ENCODE data around the gene JPT1.
"Not testable (repeated sequence)": the region's sequence is repeated elsewhere in the genome, so short reads cannot be mapped to it uniquely, and the experiment has no call there.

Gene JPT1

DNA sequence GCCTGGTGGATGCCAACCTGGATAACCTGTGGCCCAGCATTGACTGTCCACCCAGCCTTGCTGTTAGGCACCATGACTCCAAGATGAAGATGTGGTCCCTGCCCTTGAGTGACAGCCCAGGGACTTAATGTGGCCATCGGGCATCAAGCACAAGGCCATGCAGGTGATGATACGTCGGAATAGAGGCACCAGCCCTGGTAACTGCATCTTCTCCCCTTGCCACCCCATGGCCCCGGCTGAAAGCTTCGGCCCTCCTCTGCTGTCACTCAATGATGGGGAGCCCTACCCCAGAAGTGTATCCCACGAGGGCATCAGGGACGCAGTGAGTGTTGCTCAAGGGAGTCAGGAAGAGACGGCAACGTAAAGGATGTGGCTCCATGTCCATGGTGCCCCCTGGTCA lies 24.7 kb downstream of the JPT1 start:
- no peak for DNase-seq

DNA sequence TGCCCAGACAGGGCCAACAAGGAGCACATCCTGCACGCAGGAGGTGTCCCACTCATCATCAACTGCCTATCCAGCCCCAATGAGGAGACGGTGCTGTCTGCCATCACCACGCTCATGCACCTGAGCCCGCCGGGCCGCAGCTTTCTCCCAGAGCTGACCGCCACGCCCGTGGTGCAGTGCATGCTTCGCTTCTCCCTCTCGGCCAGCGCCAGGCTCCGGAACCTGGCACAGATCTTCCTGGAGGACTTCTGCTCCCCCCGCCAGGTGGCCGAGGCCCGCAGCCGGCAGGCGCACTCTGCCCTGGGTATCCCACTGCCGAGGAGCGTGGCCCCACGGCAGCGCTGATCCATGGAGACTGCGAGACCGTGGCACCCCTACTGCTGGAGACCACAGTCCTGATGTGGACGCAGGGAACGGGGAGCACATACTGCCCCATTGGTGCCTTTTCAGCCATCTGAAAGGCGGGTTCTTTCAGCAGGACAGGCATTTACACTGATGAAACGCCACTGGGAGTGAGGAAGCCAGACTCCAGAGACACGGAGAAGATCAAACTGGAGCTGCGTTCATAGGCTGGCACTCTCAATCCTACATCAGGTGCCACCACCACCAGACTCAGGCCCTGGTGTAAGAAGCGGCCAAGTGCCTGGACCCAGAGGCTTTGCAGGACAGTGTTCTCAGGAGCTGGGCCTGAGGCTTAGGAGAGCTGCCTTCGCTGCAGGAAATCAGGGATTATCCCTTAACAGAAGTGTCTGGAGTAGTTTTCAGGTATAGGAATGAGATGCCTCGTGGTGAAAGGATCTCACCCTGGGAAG lies 25.4 kb downstream of the JPT1 start:
- no peak for DNase-seq

DNA sequence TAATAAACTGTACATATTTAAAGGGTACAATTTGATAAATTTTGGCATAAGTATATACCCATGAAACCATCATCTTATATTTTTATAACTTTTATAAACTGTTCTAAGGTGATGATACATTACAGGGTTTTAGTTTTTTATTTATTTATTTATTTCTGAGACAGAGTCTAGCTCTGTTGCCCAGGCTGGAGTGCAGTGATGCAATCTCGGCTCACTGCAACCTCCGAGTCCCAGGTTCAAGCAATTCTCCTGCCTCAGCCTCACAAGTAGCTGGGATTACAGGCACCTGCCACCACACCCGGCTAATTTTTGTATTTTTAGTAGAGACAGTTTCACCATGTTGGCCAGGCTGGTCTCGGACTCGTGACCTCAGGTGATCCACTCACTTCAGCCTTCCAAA lies 26.4 kb downstream of the JPT1 start:
- not testable (repeated sequence) for DNase-seq

DNA sequence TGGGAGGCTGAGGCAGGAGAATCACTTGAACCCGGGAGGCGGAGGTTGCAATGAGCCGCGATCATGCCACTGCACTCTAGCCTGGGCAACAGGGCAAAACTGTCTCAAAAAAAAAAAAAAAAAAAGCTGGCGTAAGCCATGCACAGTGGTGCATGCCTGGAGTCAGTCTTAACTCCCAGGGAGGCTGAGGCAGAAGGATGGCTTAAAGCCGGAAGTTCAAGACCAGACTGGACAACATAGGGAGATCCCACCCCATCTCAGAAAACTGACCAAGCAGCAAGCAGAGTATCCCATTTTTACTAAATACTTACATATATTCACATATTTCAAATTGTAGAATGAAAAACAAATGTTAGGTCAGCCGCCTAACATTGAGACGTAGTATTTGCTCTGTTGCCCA lies 27.4 kb downstream of the JPT1 start:
- no peak for DNase-seq

DNA sequence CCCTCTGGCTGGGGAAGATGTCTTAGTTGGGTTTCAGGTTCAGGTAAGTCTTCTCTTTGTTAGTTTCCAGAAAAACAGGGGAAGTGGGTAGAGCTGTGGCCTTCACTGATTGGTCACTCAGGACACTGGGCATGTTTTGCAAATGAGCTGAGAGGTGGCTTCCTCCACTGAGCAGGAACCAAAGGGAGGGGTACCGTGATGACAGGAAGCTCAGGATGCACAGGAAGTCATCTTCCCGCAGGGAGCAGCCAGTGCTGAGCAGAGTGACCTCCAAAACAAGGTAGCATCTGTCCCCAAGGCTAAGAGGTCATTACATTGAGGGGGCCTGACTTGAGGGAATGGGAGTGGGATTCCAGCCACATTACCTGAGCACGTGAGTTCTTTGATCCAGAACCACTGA lies 28.3 kb downstream of the JPT1 start:
- DNase-seq, result no peak

DNA sequence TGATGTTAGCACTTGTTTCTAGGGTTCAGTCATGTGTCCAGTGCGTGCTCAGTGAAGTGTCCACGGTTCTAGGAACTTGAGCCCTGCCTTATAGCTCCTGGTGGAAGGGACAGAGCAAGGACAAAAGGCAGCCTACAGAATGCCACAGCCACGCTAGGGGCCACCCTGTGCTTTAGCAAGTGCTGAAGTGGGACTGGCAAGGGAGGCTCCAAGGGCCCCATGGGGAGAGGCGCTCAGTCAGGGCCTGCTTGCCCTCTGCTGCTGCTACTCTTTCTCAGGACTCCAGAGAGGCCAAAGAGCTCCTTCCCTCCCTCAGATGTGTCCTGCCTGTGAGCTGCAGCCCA lies 29.5 kb downstream of the JPT1 start:
- DNase-seq, result no peak

DNA sequence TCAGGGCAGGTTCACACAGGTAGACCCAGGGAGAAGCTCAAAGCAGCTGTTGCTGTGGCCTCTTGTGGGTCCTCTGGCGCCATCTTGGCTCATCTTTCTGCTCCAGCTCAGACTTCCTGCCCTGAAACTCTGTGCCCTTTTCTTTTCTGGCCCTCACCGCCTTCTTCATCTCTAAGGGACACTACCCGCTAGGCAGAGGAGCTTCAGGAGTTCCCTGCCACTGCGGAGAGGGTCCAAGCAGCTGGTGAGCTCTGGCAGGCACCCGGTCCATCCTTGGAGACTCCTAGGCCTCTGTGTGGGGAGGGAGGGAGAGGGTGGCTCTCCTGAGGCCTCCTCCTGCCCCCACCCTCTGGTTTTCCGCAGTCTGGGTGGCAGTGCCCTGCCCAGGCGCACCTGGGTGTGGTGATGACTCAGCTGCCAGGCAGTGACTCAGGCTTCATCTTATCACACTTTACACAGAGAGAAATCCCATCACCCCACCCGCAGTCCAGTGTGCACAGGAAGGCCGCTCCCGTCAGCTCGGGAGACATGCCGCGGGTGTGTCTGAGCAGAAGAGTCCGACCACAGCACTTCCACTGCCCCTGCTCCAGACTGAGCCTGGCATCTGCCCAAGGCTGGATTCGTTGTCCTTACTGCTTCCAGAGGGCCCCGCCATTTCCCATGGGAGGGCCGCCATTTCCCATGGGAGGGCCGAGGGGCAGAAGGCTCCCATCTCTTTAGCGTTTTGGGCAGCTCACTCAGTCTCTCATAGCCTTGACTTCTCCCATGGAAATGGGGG lies 30.1 kb downstream of the JPT1 start:
- DNase-seq, result no peak

DNA sequence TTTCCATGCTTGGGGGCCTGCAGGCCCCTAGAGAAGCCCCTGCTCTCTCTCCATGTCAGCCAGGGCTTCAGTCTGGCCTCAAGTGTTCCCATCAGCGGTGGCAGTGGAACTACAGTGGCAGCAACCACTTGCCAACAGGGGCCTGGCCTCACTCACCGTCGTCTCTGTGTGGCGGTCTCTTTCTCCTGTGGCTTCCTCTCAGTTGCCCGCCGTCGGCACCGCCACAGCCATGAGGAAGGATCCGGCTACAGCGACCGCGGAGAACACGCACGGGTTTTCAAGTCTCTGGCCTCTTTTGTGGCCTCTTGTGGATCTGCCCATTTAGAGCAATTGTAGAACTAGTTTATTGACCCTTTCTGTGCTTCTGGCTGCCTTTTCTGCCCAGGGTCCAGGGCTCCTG lies 36.0 kb downstream of the JPT1 start:
- DNase-seq, result no peak

DNA sequence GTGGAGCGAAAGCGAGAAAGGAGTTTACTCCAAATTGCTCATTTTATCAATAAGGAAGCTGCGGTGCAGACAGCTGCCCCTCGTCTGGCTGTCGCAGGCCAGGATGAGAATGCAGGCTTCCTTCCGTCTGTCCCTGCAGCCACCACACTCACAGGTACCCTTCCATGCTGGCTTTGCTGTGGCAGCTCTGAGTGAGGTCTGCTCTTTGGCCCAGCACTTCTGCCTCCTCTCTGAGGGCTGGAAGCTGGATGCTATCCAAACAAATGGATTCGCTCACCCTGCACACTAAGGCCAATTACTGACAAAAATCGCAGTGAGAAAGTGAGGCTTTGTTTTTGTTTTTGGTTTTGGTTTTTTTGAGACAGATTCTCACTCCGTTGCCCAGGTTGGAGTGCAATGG lies 37.6 kb downstream of the JPT1 start:
- no peak for DNase-seq

DNA sequence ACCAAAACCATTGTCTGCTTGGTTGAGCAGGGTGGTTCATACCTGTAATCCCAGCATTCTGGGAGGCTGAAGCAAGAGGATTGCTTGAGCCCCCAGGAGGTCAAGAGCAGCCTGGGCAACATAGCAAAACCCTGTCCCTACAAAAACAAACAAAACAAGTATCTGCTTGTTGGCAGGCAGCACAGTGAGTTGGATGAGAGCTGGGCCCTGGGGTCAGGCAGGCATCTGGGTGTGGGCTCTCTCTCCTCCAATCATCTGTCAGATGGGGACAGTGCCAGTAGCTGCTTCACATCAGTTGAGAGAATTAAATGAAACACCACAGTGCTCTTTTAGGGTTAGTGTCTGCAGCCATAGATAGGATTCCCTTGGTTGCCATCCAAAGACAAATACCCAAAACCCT lies 38.8 kb downstream of the JPT1 start:
- DNase-seq, result no peak

DNA sequence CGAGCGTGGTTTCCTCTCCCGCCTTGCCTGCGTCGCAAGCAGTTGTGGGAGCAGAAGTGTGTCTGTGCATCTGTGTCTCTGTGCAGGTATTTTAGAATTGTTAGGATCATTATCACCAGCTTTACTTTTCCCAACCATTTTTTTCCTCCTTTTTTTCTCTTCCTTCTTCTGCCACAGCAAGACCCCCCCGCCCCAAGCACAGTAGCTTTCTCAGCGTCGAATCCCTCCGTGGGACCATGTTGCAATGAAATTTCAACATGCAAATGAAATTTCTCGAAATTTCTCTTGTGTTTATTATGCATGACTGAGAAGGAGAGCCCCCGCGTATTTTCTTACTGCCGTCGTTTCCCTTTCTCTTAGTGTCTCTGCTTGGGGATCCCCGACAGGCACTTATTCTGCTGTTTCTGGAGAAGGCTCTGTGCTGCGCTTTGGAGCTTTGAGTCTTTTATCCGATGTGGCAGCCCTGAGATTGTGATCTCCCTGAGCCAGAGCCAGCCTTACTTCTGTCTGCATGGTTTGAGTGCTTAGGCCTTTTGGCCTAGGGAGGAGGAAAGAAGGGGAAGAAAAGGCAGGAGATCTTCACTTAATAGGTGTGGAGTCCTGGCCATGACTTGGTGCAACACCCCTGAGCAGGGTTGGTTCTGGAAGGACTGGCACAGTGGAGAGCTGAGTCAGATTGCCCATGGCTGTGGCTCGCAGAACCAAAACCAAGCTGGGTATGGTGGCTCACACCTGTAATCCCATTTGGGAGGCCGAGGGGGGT lies 39.6 kb downstream of the JPT1 start:
- DNase-seq, result no peak

DNA sequence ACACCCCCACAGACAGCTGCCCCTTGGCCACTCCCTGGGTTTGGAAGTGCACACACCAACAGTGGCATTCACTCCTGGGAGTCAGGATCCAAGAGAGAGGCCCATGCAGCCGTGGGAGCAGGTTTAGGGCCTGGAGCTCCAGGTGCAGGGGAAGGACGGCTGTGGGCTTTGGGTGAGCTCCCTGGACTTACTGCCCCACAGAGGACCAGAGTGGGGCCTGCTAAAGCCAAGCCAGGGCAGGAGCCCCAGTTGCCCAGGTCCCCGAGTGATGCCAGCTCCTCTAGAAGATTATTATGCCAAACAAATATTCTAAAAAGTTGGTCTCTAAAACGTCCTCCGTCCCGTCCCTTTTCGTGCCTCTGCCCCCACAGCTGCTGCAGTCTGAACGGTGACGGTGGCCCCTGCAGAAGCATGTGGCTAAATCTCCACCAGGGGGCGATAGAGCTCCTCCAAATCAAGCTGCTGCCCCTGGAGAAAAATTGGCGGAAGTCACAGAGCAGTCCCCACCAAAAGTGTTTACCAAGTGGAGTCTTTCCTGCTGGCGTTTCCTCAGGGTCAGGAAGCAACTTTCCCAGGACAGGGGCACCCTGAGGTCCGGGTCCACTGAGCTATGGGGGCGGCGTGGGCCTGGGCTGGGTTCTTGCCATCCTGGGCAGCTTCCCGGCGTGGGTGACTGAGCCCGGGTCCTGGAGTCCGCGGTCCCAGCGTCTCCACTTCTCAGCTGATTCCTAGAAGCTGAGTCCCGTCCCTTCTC lies 40.3 kb downstream of the JPT1 start:
- peak; percentile 79 for DNase-seq

DNA sequence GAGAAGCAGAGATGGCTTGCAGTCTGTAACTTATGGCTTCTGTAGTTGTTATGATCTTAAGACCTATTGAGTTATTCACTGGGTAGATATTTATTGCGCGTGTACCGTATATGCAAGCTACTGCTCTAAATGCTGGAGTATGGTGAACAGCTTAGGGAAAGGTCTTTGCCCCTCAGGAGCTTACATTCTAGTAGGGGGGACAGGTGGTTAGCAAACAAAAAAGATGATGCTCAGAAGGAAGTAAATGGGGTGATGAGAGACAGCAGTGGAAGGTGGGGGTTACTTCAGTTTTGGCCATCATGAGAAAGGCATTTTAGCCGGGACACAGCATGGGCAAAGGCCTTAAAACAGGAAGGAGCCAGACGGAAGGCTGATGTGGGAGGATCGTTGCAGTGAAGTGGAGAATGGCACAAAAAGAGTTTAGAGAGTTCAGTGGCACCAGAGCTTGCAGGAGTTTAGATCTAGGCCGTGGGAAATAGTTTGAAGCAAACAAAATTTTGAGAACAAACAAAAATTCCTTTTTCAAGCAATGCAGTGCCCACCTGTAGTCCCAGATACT lies 42.5 kb downstream of the JPT1 start:
- DNase-seq, result no peak

DNA sequence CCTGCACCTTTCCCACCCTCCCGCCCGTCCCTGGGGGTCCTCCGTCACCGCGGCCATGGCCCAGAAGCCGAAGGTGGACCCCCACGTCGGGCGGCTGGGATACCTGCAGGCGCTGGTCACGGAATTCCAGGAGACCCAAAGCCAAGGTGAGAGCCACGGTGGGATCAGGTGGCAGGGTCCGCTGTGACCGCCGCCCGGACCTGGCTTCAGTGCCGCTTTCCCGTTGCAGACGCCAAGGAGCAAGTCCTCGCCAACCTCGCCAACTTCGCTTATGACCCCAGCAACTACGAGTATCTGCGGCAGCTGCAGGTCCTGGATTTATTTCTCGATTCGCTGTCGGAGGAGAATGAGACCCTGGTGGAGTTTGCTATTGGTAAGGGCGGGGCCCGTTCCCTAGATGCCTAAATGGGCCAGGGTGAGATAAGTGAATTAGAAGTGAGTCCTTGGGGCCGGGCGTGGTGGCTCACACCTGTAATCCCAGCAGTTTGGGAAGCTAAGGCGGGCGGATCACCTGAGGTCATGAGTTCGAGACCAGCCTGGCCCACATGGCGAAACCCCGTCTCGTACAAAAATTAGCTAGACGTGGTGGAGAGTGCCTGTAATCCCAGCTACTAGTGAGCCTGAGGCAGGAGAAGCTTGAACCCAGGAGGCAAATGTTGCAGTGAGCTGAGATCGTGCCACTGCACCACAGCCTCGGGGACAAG lies 43.9 kb downstream of the JPT1 start:
- DNase-seq, result no peak

DNA sequence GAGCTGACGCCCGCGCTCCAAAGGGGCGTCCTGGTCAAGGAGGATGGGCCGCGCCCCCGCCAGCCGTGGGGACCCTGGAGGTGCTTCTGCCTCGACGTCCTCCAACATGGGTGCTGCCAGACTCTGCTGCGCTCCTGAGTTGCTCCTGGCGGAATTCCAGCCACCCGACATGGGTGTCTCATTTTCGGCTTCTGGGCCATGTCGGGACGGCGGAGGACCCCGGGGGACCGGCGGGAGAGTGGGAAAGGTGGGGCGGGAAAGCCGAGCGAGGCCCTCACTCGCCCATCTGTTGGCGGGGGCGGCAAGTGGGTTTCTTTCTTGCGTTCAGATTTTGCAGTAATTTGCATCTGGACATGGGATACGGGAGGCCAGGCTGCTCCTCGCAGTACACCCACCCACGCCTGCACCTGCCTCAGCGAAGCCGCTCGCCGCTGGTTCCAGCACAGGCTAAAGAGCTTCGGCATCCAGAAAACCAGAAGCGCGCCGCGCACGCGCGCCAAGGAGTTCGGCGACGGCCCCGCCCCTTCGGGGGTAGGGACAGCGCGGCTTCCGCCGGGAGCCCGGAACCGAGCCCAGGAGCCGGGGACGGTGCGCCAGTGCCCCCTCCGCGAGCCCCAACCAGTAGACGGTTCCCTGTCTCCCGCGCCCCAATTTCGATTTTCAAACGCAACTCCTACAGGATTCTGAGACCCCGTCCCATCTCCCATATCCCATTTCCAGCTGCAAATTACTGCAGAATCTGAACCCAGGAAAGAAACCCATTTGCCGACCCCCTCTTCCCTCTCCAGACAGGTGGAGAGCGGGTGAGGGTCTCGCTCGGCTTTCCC lies 44.7 kb downstream of the JPT1 start, which contains the start of gene ARMC7:
TSS of gene ARMC7 (plus strand) at position 563 of the 827 bp plus-strand sequence. CDS start 320 bp downstream, outside the sequence.
- DNase-seq, result peak; percentile 79

DNA sequence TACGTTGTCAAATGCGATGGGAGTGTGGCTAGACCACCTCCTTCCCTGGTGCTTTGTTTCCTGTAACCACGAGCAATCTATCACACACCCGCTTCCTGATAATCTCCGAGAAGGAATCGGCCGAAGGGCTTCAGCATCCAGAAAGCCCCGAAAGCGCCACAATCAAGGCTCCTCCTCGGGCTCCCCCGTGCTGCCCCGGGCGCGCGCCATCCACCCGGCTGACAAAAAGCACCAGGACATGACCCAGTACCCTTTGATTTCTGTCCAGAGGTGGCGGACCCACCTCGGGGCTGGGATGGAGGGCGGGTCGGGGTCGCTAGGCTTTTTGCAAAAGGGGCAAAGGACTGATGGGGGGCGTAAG lies 45.3 kb downstream of the JPT1 start:
- no peak for DNase-seq

DNA sequence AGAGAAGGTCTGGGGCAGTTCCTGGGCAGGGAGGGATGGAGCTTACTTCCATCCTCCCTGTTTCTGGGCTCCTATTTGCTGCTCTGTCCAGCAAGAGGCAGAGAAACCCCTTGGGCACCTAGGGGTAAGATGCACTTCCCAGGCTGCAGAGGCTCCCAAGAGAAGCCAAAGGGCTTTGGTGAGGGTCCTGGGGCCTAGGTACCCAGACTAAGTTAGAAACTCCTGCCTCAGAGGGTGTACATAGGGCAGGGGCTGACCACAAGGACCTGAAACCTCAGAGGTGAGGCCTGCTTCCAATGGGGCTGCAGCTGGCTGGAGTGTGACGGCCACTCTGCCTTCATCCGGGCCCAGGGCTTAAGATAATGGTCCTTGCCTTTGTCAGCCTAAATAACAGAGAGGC lies 46.1 kb downstream of the JPT1 start:
- DNase-seq, result no peak

DNA sequence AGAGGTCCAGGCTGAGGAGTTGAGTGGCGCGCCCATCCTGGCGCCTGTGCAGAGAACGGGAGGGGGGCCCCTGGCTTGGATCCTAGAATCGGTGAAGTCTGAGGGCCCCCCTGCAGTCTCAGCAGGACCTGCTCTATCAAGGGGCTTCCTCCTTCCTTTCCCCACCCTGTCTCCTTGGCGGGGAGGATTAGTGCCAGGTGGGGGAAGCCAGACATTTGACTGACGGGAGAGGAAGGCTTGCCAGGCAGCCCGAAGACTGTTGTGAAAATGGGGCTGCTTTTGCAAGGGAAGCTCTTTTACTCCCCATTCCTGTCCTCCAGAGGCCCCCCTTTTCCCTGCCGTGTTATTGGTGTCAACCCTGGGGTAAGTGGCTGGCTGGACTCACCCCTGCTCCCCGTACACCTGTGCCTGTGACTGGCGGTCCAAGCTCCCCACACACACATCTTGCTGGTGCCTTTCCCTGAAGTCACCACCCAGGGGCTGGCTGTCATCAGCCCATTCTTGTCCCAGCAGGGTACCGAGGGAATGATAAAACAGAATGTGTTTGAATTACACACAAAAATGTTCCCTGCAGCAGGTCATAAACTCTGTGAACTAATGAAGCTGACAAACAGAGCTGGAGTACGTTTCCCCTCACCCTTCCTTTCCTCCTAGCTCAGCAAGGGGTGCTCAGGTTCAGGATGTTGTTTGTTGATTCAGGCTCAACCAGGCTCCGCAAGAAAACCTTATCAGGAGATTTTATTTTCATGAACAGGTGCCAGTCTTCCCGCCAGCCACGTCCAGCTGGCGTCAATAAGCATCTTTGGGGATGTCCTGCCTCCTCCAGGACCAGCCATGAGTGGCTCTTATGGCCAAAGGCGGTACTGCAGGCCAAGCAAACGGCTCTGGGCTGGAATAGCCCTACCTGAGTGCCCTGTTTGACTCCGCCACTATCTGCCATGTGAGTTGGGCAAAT lies 48.9 kb downstream of the JPT1 start:
- peak; percentile 26 for DNase-seq

DNA sequence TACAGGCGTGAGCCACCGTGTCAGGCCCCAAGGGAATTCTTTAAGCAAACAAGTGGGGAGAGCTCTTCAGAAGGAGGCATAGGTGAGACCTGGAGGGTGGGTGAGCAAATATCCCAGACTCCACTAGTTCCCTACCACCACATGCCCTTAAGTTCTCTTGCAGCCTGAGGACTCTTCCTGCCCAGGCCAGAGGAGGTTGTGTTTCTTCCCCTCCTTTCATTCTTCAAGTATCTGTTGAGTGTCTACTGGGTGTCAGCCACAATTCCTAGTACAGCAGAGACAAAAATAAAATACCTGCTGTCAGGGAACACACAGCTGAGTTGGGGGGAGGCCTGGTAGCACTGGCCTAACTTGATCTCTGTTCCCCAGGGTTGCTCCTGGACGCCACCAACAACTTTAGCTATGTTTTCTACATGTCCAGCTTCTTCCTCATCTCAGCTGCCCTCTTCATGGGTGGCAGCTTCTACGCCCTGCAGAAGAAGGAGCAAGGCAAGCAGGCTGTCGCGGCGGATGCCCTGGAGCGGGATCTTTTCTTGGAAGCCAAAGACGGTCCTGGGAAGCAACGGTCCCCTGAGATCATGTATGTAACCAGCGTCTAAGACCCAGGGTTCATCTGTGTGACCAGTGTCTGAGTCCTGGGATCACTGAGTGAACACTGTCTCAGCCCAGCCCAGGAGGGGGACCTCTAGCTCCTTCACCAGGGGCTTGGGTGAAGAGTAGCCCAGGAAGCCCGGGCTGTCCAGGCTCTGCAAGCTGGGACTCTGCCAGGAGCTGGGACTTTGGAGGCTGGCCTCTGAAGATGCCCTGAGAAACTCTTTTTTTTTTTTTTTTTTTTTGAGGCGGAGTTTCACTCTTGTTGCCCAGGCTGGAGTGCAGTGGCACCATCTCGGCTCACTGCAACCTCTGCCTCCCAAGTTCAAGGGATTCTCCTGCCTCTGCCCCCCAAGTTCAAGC lies 50.4 kb downstream of the JPT1 start:
- no peak for DNase-seq

Measured in NCI-H748 treated with DMSO at 0.1 percent for 48 hours (cell line).